Panc1 (cell line): ENCODE results near the gene HNRNPA2B1. TPM values are rescaled to one million over a fixed set of nuclear protein-coding genes. Genes with fewer than 3 reads are reported as not detected.

Source experiments
- ATAC-seq: fragments of 200-7000 bp; cut with Tn5 transposase; 2 replicates; pipeline ENCODE4 v1.9.1; 2020; ENCODE audit warnings: mild to moderate bottlenecking, moderate library complexity
- BruUV-seq: library from RNA; stranded (reverse); fragments of 400-500 nt; replicated peaks from 2 replicates; lab custom pipeline; 2021; lab: Mats Ljungman, UMichigan
- CTCF ChIA-PET: fragments of 300-600 bp; sonication (Branson Sonifier 250); formaldehyde crosslinking; loops from one replicate; lab custom pipeline; 2022; ENCODE audit warnings: antibody characterized with exemption; lab: Charles Lee
- POLR2A ChIA-PET: fragments of 300-600 bp; sonication (Branson Sonifier 250); formaldehyde crosslinking; loops from one replicate; lab custom pipeline; 2022; ENCODE audit warnings: antibody characterized with exemption; lab: Charles Lee
- DNase-seq: peaks from one replicate; pipeline ENCODE4 v3.0.0-alpha.2; 2010; ENCODE audit warnings: low read depth, low spot score
- H3K27ac ChIP-seq: 2 replicates; pipeline ENCODE4 v1.5.1; 2011; ENCODE audit warnings: mild to moderate bottlenecking, low read length, inconsistent platforms
- H3K27me3 ChIP-seq: fragments of 200-500 bp; sonication (Bioruptor generic); 2 replicates; pipeline ENCODE4 v1.6.0; 2014; ENCODE audit warnings: low read length, inconsistent platforms; ENCODE audit not compliant: control insufficient read depth, insufficient read depth
- H3K36me3 ChIP-seq: fragments of 200-500 bp; sonication (Bioruptor generic); 2 replicates; pipeline ENCODE4 v1.5.1; 2014; ENCODE audit warnings: inconsistent platforms, mild to moderate bottlenecking, low read length, moderate library complexity; ENCODE audit not compliant: control insufficient read depth, insufficient read depth
- H3K4me1 ChIP-seq: 2 replicates; pipeline ENCODE4 v1.5.1; 2011; ENCODE audit warnings: inconsistent platforms, mild to moderate bottlenecking, low read length, moderate library complexity; ENCODE audit not compliant: control insufficient read depth, insufficient read depth
- H3K4me3 ChIP-seq, 2 experiments: 2 replicates each; pipeline ENCODE4 v1.5.1; 2011 to 2012; ENCODE audit warnings: low read depth in 2 of 2, low read length in 2 of 2, mild to moderate bottlenecking in 2 of 2, inconsistent platforms in 1 of 2, moderate library complexity in 1 of 2
- H3K9me3 ChIP-seq: fragments of 200-500 bp; sonication (Bioruptor generic); 2 replicates; pipeline ENCODE4 v1.5.1; 2014; ENCODE audit warnings: low read depth, mild to moderate bottlenecking, inconsistent platforms, low read length, moderate library complexity; ENCODE audit not compliant: control insufficient read depth, insufficient read depth
- POLR2AphosphoS5 ChIP-seq: IDR thresholded peaks from 2 replicates; pipeline ENCODE4 v1.6.1; 2012; ENCODE audit warnings: mild to moderate bottlenecking, low read depth, low read length, moderate library complexity
- SIN3A ChIP-seq: IDR thresholded peaks from 2 replicates; pipeline ENCODE4 v1.6.1; 2012; ENCODE audit warnings: low read depth, mild to moderate bottlenecking, low read length, moderate library complexity, borderline replicate concordance; ENCODE audit not compliant: insufficient read depth
- TCF7L2 ChIP-seq: IDR thresholded peaks from 2 replicates; pipeline ENCODE4 v1.6.1; 2011; ENCODE audit warnings: mild to moderate bottlenecking, low read depth, low read length, inconsistent platforms
- in situ Hi-C: cut with HindIII; loops from 2 replicates; pipeline ENCODE4 v1.10.0; 2016; ENCODE audit warnings: low sequenced_read_pairs, low pct_unique_long_range_greater_than_20kb
- intact Hi-C: fragments of 100-400 bp; cut with micrococcal nuclease; formaldehyde crosslinking; loops from one replicate; pipeline ENCODE4 v1.10.0; 2022; ENCODE audit not compliant: unreplicated experiment
- total RNA-seq: library from RNA; stranded (reverse); gene quantifications from one replicate; pipeline ENCODE4 v1.2.1, GENCODE V29; 2021; ENCODE audit not compliant: unreplicated experiment
- TF ChIP-seq, protein P1 (sequence below), 2 experiments: IDR thresholded peaks; 2 replicates each; pipeline ENCODE4 v1.6.1; 2011 to 2012; ENCODE audit warnings: low read depth in 2 of 2, control low read depth in 1 of 2, low read length in 1 of 2, mild to moderate bottlenecking in 1 of 2, moderate library complexity in 1 of 2; ENCODE audit not compliant: insufficient read depth in 1 of 2
- TF ChIP-seq, protein P2 (sequence below): fragments of 450-650 bp; IDR thresholded peaks from 2 replicates; pipeline ENCODE4 v1.5.1; 2017; ENCODE audit warnings: mild to moderate bottlenecking

HNRNPA2B1 gene
- total RNA-seq, 1 experiment from 2014 or later = 819 TPM

DNA sequence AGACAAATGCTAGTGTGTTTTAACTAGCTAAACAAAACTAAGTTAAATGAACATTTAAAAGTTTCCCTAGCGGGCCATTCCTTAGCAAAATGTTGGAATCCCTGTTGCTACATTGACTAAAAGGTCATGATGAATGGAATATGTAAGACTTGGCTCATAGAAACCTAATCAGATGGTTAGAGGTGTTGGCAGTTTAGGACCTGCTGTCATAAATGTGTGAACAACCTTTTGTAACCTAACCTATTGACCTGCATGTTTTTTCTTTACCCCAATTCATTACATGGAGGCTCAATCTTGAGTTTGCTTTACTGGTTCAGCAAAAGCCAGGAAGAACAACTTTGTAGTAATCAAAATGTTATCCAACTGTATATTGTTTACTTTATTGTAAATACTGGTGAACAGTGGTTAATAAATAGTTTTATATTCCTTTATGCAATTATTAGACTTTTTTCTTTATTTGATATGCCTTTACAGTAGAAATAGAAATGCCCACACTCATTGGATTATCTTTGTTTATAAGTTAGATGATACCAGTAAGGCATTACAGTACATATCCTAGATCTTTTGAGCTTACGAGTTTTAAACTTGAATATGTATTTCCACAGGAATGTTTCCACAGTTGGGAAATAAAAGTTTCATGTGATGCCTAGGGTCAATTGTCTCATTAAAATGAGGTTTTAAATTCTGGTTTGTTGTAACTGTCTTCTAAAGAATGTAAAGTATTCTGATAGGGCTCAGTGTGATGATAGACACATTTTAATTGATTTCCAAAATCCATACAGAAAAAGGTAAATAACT is 12.6 kb upstream of the HNRNPA2B1 start:
- Histone ChIP-seq H3K4me1 (peaks cover 8% of the 10 kb centered on the region; the same call in 1 of the 2 replicates), H3K4me3 (no peak overlapping the region), H3K27ac (no peak overlapping the region), H3K36me3 (peaks cover 44% of the 10 kb centered on the region), H3K27me3 (no peaks in the 10 kb centered on the region), H3K9me3 (no peaks in the 10 kb centered on the region)
- no TSS peak for BruUV-seq
- ATAC-seq (no peak), DNase-seq (no peak)
- intact Hi-C loops (loop anchor here (5.0 kb wide), 1 partner anchor 74 kb away; no protein-coding TSS in a partner anchor), in situ Hi-C loops (no loop called here)
- CTCF ChIA-PET = no interaction called here
- TF ChIP-seq, protein P1, sequence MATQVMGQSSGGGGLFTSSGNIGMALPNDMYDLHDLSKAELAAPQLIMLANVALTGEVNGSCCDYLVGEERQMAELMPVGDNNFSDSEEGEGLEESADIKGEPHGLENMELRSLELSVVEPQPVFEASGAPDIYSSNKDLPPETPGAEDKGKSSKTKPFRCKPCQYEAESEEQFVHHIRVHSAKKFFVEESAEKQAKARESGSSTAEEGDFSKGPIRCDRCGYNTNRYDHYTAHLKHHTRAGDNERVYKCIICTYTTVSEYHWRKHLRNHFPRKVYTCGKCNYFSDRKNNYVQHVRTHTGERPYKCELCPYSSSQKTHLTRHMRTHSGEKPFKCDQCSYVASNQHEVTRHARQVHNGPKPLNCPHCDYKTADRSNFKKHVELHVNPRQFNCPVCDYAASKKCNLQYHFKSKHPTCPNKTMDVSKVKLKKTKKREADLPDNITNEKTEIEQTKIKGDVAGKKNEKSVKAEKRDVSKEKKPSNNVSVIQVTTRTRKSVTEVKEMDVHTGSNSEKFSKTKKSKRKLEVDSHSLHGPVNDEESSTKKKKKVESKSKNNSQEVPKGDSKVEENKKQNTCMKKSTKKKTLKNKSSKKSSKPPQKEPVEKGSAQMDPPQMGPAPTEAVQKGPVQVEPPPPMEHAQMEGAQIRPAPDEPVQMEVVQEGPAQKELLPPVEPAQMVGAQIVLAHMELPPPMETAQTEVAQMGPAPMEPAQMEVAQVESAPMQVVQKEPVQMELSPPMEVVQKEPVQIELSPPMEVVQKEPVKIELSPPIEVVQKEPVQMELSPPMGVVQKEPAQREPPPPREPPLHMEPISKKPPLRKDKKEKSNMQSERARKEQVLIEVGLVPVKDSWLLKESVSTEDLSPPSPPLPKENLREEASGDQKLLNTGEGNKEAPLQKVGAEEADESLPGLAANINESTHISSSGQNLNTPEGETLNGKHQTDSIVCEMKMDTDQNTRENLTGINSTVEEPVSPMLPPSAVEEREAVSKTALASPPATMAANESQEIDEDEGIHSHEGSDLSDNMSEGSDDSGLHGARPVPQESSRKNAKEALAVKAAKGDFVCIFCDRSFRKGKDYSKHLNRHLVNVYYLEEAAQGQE (IDR thresholded peaks at IDR 0.05; ENCODE audit: insufficient read depth in 1 of 2, low read depth in 2 of 2, low read length in 1 of 2) = no peak
- TF ChIP-seq POLR2AphosphoS5 = peak; percentile 43; the same call in 1 of the 2 replicates
- POLR2A ChIA-PET = interaction anchor here (0.5 kb wide), 1 partner anchor 39 kb away, joined by 7 read pairs; no protein-coding TSS in a partner anchor

- ChIA-PET CTCF (no interaction called here), POLR2A (no interaction called here)
- Histone ChIP-seq H3K4me3 (no peak overlapping the region), H3K4me1 (peaks cover 33% of the 10 kb centered on the region), H3K36me3 (peaks cover 82% of the 10 kb centered on the region), H3K27me3 (no peaks in the 10 kb centered on the region), H3K9me3 (no peaks in the 10 kb centered on the region), H3K27ac (no peak overlapping the region)
- no peak for DNase-seq
- in situ Hi-C loops (no loop called here), intact Hi-C loops (no loop called here)
- BruUV-seq = no TSS peak
- no peak for TF ChIP-seq POLR2AphosphoS5
- TF ChIP-seq, protein P2, sequence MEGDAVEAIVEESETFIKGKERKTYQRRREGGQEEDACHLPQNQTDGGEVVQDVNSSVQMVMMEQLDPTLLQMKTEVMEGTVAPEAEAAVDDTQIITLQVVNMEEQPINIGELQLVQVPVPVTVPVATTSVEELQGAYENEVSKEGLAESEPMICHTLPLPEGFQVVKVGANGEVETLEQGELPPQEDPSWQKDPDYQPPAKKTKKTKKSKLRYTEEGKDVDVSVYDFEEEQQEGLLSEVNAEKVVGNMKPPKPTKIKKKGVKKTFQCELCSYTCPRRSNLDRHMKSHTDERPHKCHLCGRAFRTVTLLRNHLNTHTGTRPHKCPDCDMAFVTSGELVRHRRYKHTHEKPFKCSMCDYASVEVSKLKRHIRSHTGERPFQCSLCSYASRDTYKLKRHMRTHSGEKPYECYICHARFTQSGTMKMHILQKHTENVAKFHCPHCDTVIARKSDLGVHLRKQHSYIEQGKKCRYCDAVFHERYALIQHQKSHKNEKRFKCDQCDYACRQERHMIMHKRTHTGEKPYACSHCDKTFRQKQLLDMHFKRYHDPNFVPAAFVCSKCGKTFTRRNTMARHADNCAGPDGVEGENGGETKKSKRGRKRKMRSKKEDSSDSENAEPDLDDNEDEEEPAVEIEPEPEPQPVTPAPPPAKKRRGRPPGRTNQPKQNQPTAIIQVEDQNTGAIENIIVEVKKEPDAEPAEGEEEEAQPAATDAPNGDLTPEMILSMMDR = no peak
- ATAC-seq = no peak
Observed at GRCh38 chr7:26208040-26208439, 7.5 kb upstream of the HNRNPA2B1 start.

GRCh38 chr7:26203016-26203415 is 2.5 kb upstream of the HNRNPA2B1 start:
- intact Hi-C loops (loop anchor here (5.0 kb wide), 1 partner anchor 464 kb away; no protein-coding TSS in a partner anchor), in situ Hi-C loops (no loop called here)
- Histone ChIP-seq H3K36me3 (peaks cover 58% of the 10 kb centered on the region), H3K27me3 (no peaks in the 10 kb centered on the region), H3K4me1 (peaks cover 31% of the 10 kb centered on the region), H3K4me3 (peak overlapping the region; percentile 97 to 98), H3K9me3 (no peaks in the 10 kb centered on the region), H3K27ac (peak overlapping the region; percentile 99)
- no peak for TF ChIP-seq SIN3A
- TF ChIP-seq POLR2AphosphoS5 = no peak
- TF ChIP-seq, protein P2 = no peak
- TF ChIP-seq, protein P1 (IDR thresholded peaks at IDR 0.05; ENCODE audit: insufficient read depth in 1 of 2, low read depth in 2 of 2, low read length in 1 of 2) = no peak
- no peak for TF ChIP-seq TCF7L2
- no peak for ATAC-seq
- CTCF ChIA-PET = interaction anchor here (0.5 kb wide), 1 partner anchor 21 kb away, joined by 3 read pairs; no protein-coding TSS in a partner anchor
- DNase-seq = no peak
- TSS peak; percentile 73 for BruUV-seq
- POLR2A ChIA-PET = no interaction called here
